ENCODE results near the gene NUDT21. TPM values are rescaled to one million over a fixed set of nuclear protein-coding genes. Genes with fewer than 3 reads are reported as not detected.

Gene NUDT21
- total and polyA plus RNA-seq, 2 of the 8 experiments (the other 6 are each of a cell fraction or from before 2014, with no cell fraction given): 78.1 to 277 TPM

DNA sequence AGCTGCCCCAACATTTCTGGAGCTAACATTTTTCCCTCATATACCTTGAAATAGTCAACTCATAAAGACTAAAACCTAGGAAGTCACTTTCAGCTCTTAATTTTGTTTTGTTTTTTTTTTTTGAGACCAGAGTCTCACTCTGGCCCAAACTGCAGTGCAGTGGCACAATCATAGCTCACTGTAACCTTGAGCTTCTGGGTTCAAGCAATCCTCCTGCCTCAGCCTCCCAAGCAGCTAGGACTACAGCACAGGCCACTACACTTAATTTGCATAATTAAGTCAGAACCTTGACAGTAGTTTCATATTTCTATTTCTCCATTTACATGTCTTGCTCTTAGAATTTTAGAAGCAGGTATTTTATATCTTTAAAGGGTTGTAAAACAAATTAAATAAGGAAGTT lies 30.5 kb downstream of the NUDT21 start:
- H4K8ac ChIP-seq (ENCODE audit: extremely low read depth, insufficient read depth, low read length): no peak overlapping the region
- no peak overlapping the region for H3K4ac ChIP-seq (replicated peaks; ENCODE audit: insufficient read length, low read depth, low read length)
- H3K23me2 ChIP-seq (ENCODE audit: low read depth, low read length): peaks cover 7% of the 10 kb centered on the region; the same call in 1 of the 2 replicates
- H3K18ac ChIP-seq (ENCODE audit: extremely low read depth, low read length): no peak overlapping the region
- no peak overlapping the region for H2BK5ac ChIP-seq (ENCODE audit: low read depth, low read length)
- no peak for TF ChIP-seq YY1 (IDR thresholded peaks at IDR 0.05; ENCODE audit: low read depth, low read length)
- no peak for TF ChIP-seq BCL11A (IDR thresholded peaks at IDR 0.05; ENCODE audit: low read depth in 2 of 2, low read length in 2 of 2)
- no peak for TF ChIP-seq RXRA (IDR thresholded peaks at IDR 0.05; ENCODE audit: insufficient read depth, low read depth, low read length)
- TF ChIP-seq, protein P1, sequence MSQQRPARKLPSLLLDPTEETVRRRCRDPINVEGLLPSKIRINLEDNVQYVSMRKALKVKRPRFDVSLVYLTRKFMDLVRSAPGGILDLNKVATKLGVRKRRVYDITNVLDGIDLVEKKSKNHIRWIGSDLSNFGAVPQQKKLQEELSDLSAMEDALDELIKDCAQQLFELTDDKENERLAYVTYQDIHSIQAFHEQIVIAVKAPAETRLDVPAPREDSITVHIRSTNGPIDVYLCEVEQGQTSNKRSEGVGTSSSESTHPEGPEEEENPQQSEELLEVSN (IDR thresholded peaks at IDR 0.05): no peak
- H3K27me3 ChIP-seq (replicated peaks in 1 of 4; ENCODE audit: control insufficient read depth in 3 of 4, extremely low read depth in 1 of 4, insufficient read depth in 3 of 4, low read length in 3 of 4): peaks cover 0 to 6% (median 3%) of the 10 kb centered on the region in 4 experiments; a peak in 3 of 7 replicates
- H2AFZ ChIP-seq (ENCODE audit: low read length): no peak overlapping the region
- no peak overlapping the region for H2BK120ac ChIP-seq (replicated peaks; ENCODE audit: low read depth, low read length)
- no peak overlapping the region for H2BK15ac ChIP-seq (ENCODE audit: low read length)
- no peak for FAIRE-seq
- no peak overlapping the region for H2AK5ac ChIP-seq (ENCODE audit: low read depth, low read length)
- peaks cover 0 to 12% (median 8%) of the 10 kb centered on the region in 4 experiments; a peak in 6 of 7 replicates for H3K4me1 ChIP-seq (replicated peaks in 1 of 4; ENCODE audit: control insufficient read depth in 3 of 4, insufficient read depth in 4 of 4, low read length in 3 of 4)
- H3K23ac ChIP-seq (ENCODE audit: insufficient read length): no peak overlapping the region
- H3K4me3 ChIP-seq (ENCODE audit: extremely low read depth in 1 of 4, insufficient read depth in 2 of 4, low read depth in 3 of 4, low read length in 4 of 4): no peak overlapping the region
- H3K79me2 ChIP-seq (ENCODE audit: control insufficient read depth in 1 of 2, insufficient read depth in 2 of 2, low read length in 2 of 2): peaks cover 0 to 26% of the 10 kb centered on the region in 2 experiments; a peak in 1 of 4 replicates
- H3K79me1 ChIP-seq (ENCODE audit: low read depth, low read length): no peaks in the 10 kb centered on the region
- no peak overlapping the region for H3K4me2 ChIP-seq (ENCODE audit: insufficient read depth in 1 of 2, low read depth in 2 of 2, low read length in 2 of 2)
- H4K20me1 ChIP-seq (replicated peaks in 1 of 2; ENCODE audit: control insufficient read depth in 1 of 2, insufficient read depth in 2 of 2, low read length in 2 of 2): peaks cover 2 to 4% of the 10 kb centered on the region in 2 experiments
- no peak overlapping the region for H3K9ac ChIP-seq (replicated peaks in 1 of 4; ENCODE audit: extremely low read depth in 1 of 4, low read depth in 3 of 4, low read length in 3 of 4)
- no peak overlapping the region for H4K91ac ChIP-seq (replicated peaks; ENCODE audit: insufficient read length, low read length)
- ChIA-PET CTCF (ENCODE audit: partially characterized antibody) (no interaction called here), POLR2A (ENCODE audit: partially characterized antibody) (no interaction called here)
- H3K14ac ChIP-seq (ENCODE audit: insufficient read length): no peak overlapping the region
- no peak overlapping the region for H2BK20ac ChIP-seq (ENCODE audit: low read length)
- no peaks in the 10 kb centered on the region for H3K36me3 ChIP-seq (ENCODE audit: control insufficient read depth in 2 of 4, insufficient read depth in 4 of 4, low read length in 3 of 4)
- H3K9me3 ChIP-seq (ENCODE audit: insufficient read depth in 2 of 2, low read depth in 1 of 2, low read length in 1 of 2): no peaks in the 10 kb centered on the region
- no peak for DNase-seq (ENCODE audit: low read depth in 1 of 2, low spot score in 2 of 2)
- no peak overlapping the region for H3K27ac ChIP-seq (ENCODE audit: low read depth, low read length)
- no peak overlapping the region for H4K5ac ChIP-seq (ENCODE audit: insufficient read length, low read depth, low read length)
- no peak overlapping the region for H2BK12ac ChIP-seq (ENCODE audit: low read depth, low read length)
- H3K56ac ChIP-seq (replicated peaks; ENCODE audit: insufficient read length, low read depth, low read length): no peak overlapping the region

All from H1 (cell line).